Karpas-422 (cell line): ENCODE data around the gene CASD1. TPM values are rescaled to one million over a fixed set of nuclear protein-coding genes. Genes with fewer than 3 reads are reported as not detected.

ENCODE experiments used
- DNase-seq: peaks from one replicate; pipeline ENCODE4 v3.0.0-alpha.2; 2015
- H2AFZ ChIP-seq: fragments of 200-600 bp; sonication (generic); 2 replicates; pipeline ENCODE4 v1.6.1; 2014; ENCODE audit warnings: antibody characterized with exemption, low read length, mixed read lengths
- H3K27ac ChIP-seq: fragments of 200-600 bp; sonication (generic); 2 replicates; pipeline ENCODE4 v1.5.1; 2014; ENCODE audit warnings: mild to moderate bottlenecking, low read length, moderate library complexity
- H3K27me3 ChIP-seq: fragments of 200-600 bp; sonication (generic); 2 replicates; pipeline ENCODE4 v1.6.1; 2014; ENCODE audit warnings: low read length, mixed read lengths
- H3K36me3 ChIP-seq: fragments of 200-600 bp; sonication (generic); 2 replicates; pipeline ENCODE4 v1.6.1; 2014; ENCODE audit warnings: low read length, mixed read lengths; ENCODE audit not compliant: insufficient read depth
- H3K4me1 ChIP-seq: fragments of 200-600 bp; sonication (generic); 2 replicates; pipeline ENCODE4 v1.6.1; 2014; ENCODE audit warnings: mild to moderate bottlenecking, low read length, mixed read lengths
- H3K4me2 ChIP-seq: fragments of 200-600 bp; sonication (generic); 2 replicates; pipeline ENCODE4 v1.6.1; 2014; ENCODE audit warnings: low read length, low read depth, mild to moderate bottlenecking; ENCODE audit not compliant: poor library complexity, severe bottlenecking
- H3K4me3 ChIP-seq: fragments of 200-600 bp; sonication (generic); 2 replicates; pipeline ENCODE4 v1.5.1; 2014; ENCODE audit warnings: mild to moderate bottlenecking, antibody characterized with exemption, low read length, mixed read lengths
- H3K79me2 ChIP-seq: fragments of 200-600 bp; sonication (generic); 2 replicates; pipeline ENCODE4 v1.6.1; 2014; ENCODE audit warnings: mild to moderate bottlenecking, low read length, mixed read lengths
- H3K9ac ChIP-seq: fragments of 200-600 bp; sonication (generic); 2 replicates; pipeline ENCODE4 v1.6.0; 2014; ENCODE audit warnings: low read length
- H3K9me2 ChIP-seq: fragments of 200-600 bp; sonication (generic), shearing (Covaris generic); replicated peaks from 2 replicates; pipeline ENCODE4 v1.6.0; 2014; ENCODE audit warnings: mild to moderate bottlenecking, low read length, moderate library complexity; ENCODE audit not compliant: insufficient read depth
- H3K9me3 ChIP-seq: fragments of 300-700, 200-600 bp; sonication (generic); 2 replicates; pipeline ENCODE4 v1.6.1; 2014; ENCODE audit warnings: low read length, mixed read lengths
- H4K20me1 ChIP-seq: fragments of 200-600 bp; sonication (generic); 2 replicates; pipeline ENCODE4 v1.6.1; 2014; ENCODE audit warnings: mild to moderate bottlenecking, antibody characterized with exemption, low read length, low read depth; ENCODE audit not compliant: insufficient read depth
- total RNA-seq: library from RNA; depleted of rRNA; stranded (reverse); fragments of >200 nt; shearing (Covaris generic); gene quantifications from 2 replicates; pipeline ENCODE4 v1.2.3, GENCODE V29; 2014; ENCODE audit warnings: low replicate concordance

Gene CASD1
- total RNA-seq, 1 experiment from 2014 or later = 56.6 TPM

- Histone ChIP-seq H3K79me2 (no peaks in the 10 kb centered on the region), H4K20me1 (no peaks in the 10 kb centered on the region), H3K27ac (no peak overlapping the region), H3K9ac (no peak overlapping the region), H3K27me3 (no peaks in the 10 kb centered on the region), H3K36me3 (peaks cover 22% of the 10 kb centered on the region; the same call in 1 of the 2 replicates), H3K9me2 (no peaks in the 10 kb centered on the region), H3K4me3 (no peak overlapping the region), H3K4me1 (peaks cover 11% of the 10 kb centered on the region), H3K9me3 (no peaks in the 10 kb centered on the region), H3K4me2 (no peak overlapping the region), H2AFZ (no peak overlapping the region)
- DNase-seq = no peak
These were observed 47.6 kb downstream of the CASD1 start for GRCh38 chr7:94557215-94557614.

- H3K9me3 ChIP-seq = no peaks in the 10 kb centered on the region
- no peak overlapping the region for H3K9ac ChIP-seq
- peaks cover 18% of the 10 kb centered on the region; the same call in 1 of the 2 replicates for H3K36me3 ChIP-seq
- peaks cover 11% of the 10 kb centered on the region for H3K4me1 ChIP-seq
- no peak overlapping the region for H3K4me3 ChIP-seq
- H3K27me3 ChIP-seq = no peaks in the 10 kb centered on the region
- no peak for DNase-seq
- H3K9me2 ChIP-seq = no peaks in the 10 kb centered on the region
- no peak overlapping the region for H3K4me2 ChIP-seq
- no peaks in the 10 kb centered on the region for H3K79me2 ChIP-seq
- no peak overlapping the region for H2AFZ ChIP-seq
- H4K20me1 ChIP-seq = no peaks in the 10 kb centered on the region
- no peak overlapping the region for H3K27ac ChIP-seq
These were observed 50.4 kb downstream of the CASD1 start for GRCh38 chr7:94559972-94560371.

- Histone ChIP-seq H3K9me2 (no peaks in the 10 kb centered on the region), H3K79me2 (no peaks in the 10 kb centered on the region), H3K4me2 (no peak overlapping the region), H3K9ac (no peak overlapping the region), H3K27ac (no peak overlapping the region), H3K36me3 (0 out of 2 replicates have a peak, but pooled peaks cover 6% of the 10 kb centered on the region), H3K27me3 (no peaks in the 10 kb centered on the region), H3K4me3 (no peak overlapping the region), H3K4me1 (no peaks in the 10 kb centered on the region), H4K20me1 (no peaks in the 10 kb centered on the region), H3K9me3 (no peaks in the 10 kb centered on the region), H2AFZ (no peak overlapping the region)
- DNase-seq = no peak
These were observed 52.4 kb downstream of the CASD1 start for GRCh38 chr7:94561841-94562514.

- no peaks in the 10 kb centered on the region for H3K4me1 ChIP-seq
- no peak overlapping the region for H3K9ac ChIP-seq
- H3K9me3 ChIP-seq = no peaks in the 10 kb centered on the region
- no peak overlapping the region for H3K4me3 ChIP-seq
- H2AFZ ChIP-seq = no peak overlapping the region
- no peaks in the 10 kb centered on the region for H3K9me2 ChIP-seq
- H3K36me3 ChIP-seq = 0 out of 2 replicates have a peak, but pooled peaks cover 6% of the 10 kb centered on the region
- no peak overlapping the region for H3K4me2 ChIP-seq
- DNase-seq = no peak
- H3K27ac ChIP-seq = no peak overlapping the region
- no peaks in the 10 kb centered on the region for H3K79me2 ChIP-seq
- no peaks in the 10 kb centered on the region for H4K20me1 ChIP-seq
- H3K27me3 ChIP-seq = no peaks in the 10 kb centered on the region
These were observed 52.9 kb downstream of the CASD1 start for GRCh38 chr7:94562525-94562924.

- no peak overlapping the region for H3K4me2 ChIP-seq
- H3K79me2 ChIP-seq = no peaks in the 10 kb centered on the region
- H3K36me3 ChIP-seq = no peaks in the 10 kb centered on the region
- H3K27me3 ChIP-seq = no peaks in the 10 kb centered on the region
- H4K20me1 ChIP-seq = no peaks in the 10 kb centered on the region
- no peaks in the 10 kb centered on the region for H3K4me1 ChIP-seq
- H3K9me3 ChIP-seq = no peaks in the 10 kb centered on the region
- no peak overlapping the region for H3K27ac ChIP-seq
- no peak overlapping the region for H2AFZ ChIP-seq
- no peak overlapping the region for H3K9ac ChIP-seq
- H3K9me2 ChIP-seq = no peaks in the 10 kb centered on the region
- DNase-seq = no peak
- H3K4me3 ChIP-seq = no peak overlapping the region
These were observed 55.8 kb downstream of the CASD1 start for GRCh38 chr7:94565247-94565894.

GRCh38 chr7:94567396-94567795, 57.8 kb downstream of the CASD1 start:
- Histone ChIP-seq H3K9me3 (no peaks in the 10 kb centered on the region), H3K4me2 (no peak overlapping the region), H4K20me1 (no peaks in the 10 kb centered on the region), H3K79me2 (no peaks in the 10 kb centered on the region), H2AFZ (no peak overlapping the region), H3K36me3 (no peaks in the 10 kb centered on the region), H3K4me1 (no peaks in the 10 kb centered on the region), H3K9ac (no peak overlapping the region), H3K4me3 (no peak overlapping the region), H3K9me2 (no peaks in the 10 kb centered on the region), H3K27me3 (no peaks in the 10 kb centered on the region), H3K27ac (no peak overlapping the region)
- DNase-seq = no peak

- no peaks in the 10 kb centered on the region for H3K79me2 ChIP-seq
- no peaks in the 10 kb centered on the region for H4K20me1 ChIP-seq
- H3K9me3 ChIP-seq = no peaks in the 10 kb centered on the region
- no peaks in the 10 kb centered on the region for H3K36me3 ChIP-seq
- no peak overlapping the region for H2AFZ ChIP-seq
- no peak for DNase-seq
- H3K4me3 ChIP-seq = no peak overlapping the region
- H3K9ac ChIP-seq = no peak overlapping the region
- no peaks in the 10 kb centered on the region for H3K27me3 ChIP-seq
- no peak overlapping the region for H3K4me2 ChIP-seq
- no peak overlapping the region for H3K27ac ChIP-seq
- H3K4me1 ChIP-seq = no peaks in the 10 kb centered on the region
- no peaks in the 10 kb centered on the region for H3K9me2 ChIP-seq
These were observed 62.2 kb downstream of the CASD1 start for GRCh38 chr7:94571816-94572215.

- no peak overlapping the region for H3K27ac ChIP-seq
- no peaks in the 10 kb centered on the region for H3K9me2 ChIP-seq
- no peak overlapping the region for H3K4me2 ChIP-seq
- no peaks in the 10 kb centered on the region for H3K79me2 ChIP-seq
- no peak for DNase-seq
- no peaks in the 10 kb centered on the region for H3K9me3 ChIP-seq
- no peak overlapping the region for H3K4me3 ChIP-seq
- H4K20me1 ChIP-seq = no peaks in the 10 kb centered on the region
- no peak overlapping the region for H3K9ac ChIP-seq
- H3K36me3 ChIP-seq = no peaks in the 10 kb centered on the region
- no peak overlapping the region for H2AFZ ChIP-seq
- H3K27me3 ChIP-seq = no peaks in the 10 kb centered on the region
- no peaks in the 10 kb centered on the region for H3K4me1 ChIP-seq
These were observed 66.0 kb downstream of the CASD1 start for GRCh38 chr7:94575646-94576045.
